ENCODE measurements around the gene AMIGO2.
"Not testable (repeated sequence)": the region's sequence is repeated elsewhere in the genome, so short reads cannot be mapped to it uniquely, and the experiment has no call there.

The AMIGO2 gene

GRCh38 chr12:47071241-47071852 lies 8.4 kb downstream of the AMIGO2 start:
- DNase-seq, result no peak

DNA sequence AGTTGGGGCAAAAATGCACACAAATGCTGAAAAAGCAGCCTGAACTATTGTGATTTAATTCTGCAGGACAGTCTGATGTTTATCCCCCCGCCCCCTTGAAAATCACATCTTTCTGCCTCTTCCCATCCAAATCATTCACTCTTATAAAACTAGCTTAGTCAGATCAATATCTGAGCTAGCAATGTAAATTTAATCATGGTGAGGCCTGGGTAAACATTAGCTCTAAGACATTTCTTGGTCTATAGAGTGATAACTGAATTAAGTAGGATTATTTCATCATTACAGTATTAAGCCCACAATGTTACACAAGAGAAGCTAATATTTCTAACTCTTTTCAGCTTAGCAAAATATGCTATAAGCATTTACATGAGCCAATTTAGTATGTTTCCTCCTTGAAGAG lies 9.4 kb downstream of the AMIGO2 start:
- no peak for DNase-seq

GRCh38 chr12:47068539-47068938 lies 11.2 kb downstream of the AMIGO2 start:
- DNase-seq, result no peak

DNA sequence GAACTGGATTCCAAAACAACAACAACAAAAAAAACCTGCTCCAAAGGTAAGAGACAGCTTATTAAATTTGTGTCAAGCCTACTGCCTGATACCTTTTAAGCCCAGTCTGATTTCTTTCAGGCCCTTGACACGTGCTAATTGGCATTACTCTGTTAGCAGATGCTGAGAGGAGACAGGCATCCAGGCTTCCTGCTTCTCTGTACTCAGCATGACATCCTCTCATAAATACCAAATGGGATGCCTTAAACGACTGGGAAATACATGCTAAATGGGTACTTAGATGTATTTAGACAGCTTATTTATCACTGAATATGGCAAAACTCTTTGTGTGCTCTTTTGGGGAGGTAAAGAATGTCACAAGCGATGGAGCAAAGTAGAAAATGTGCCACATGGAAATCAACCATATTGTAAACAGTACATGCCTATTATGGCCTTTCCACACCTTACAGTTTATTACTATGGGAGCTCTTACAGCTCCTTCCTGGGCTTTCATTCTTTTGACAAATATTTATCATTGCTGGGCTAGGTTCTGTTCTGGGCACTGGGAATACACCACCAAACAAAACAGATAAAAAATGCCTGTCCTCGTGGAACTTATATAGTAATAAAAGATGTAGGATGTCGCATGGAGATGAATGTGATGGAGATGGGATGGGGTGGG lies 11.9 kb downstream of the AMIGO2 start:
- no peak for DNase-seq

- DNase-seq, result no peak
Observed at GRCh38 chr12:47067176-47067575, 12.6 kb downstream of the AMIGO2 start.

- no peak for DNase-seq
Observed at GRCh38 chr12:47066278-47067025, 13.3 kb downstream of the AMIGO2 start.

DNA sequence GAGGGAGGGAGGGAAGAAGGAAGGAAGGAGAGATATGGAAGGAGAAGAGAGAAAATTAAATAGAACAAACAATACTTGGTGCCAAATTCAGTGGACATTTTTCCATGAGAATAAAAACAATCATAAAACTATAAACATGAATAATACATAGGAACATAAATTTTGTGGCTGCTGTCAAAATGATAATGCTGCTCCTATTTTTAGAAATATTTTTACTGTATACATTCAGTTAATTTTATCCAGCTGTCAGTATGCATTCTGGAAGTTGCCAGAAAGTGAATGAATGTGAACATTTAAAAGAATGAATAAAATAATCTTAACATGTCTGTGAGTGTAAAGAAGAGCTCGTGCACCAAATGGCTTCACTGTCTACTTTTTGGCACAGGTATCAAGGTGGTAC lies 14.2 kb downstream of the AMIGO2 start:
- no peak for DNase-seq

- DNase-seq, result not testable (repeated sequence)
Observed at GRCh38 chr12:47058640-47059039, 21.1 kb downstream of the AMIGO2 start.

DNA sequence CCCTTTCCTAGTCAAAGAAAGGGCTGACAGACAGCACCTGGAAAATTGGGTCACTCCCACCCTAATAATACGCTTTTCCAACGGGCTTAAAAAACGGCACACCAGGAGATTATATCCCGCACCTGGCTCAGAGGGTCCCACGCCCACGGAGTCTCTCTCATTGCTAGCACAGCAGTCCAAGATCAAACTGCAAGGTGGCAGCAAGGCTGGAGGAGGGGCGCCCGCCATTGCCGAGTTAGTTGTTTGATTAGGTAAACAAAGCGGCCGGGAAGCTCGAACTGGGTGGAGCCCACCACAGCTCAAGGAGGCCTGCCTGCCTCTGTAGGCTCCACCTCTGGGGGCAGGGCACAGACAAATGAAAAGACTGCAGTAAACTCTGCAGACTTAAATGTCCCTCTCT lies 22.8 kb downstream of the AMIGO2 start:
- not testable (repeated sequence) for DNase-seq

DNA sequence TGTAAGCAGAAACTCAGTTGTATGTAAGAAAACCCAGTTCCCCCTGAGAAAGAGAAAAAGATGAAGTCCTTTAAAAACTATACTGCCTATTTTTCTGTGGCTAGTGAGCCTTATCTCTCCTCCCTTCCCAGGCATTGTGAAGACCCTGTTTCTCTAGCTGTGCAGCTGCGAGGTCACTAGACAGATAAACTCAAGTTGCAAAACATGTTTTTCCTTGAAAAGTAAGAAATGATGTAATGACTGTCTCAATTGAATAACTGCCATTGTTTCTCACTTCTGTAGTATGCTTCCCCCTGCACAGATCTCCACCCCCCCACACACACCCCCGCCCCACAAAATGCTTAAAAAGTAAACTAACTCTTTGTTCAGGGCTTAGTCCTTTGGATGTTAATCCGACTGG lies 23.9 kb downstream of the AMIGO2 start:
- DNase-seq, result not testable (repeated sequence)

DNA sequence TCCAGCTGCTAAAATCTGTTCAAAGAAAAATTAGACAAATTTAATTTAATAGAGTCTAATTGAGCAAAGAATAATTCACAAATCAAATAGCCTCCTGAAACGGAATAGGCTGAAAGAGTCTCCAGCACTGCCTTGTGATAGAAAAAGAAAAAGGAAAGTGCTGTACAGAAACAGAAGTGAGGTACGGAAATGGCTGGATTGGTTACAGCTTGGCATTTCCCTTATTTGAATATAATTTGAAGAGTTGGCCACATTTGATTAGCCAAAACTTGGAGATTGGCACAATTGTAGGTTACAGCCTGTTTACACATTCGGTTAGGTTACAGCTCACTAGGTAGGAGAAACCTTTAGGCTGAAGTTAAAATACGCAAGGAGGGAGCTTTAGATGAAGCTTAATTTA lies 25.1 kb downstream of the AMIGO2 start:
- DNase-seq, result no peak

GRCh38 chr12:47053961-47054360 lies 25.8 kb downstream of the AMIGO2 start:
- no peak for DNase-seq

GRCh38 chr12:47052274-47052673 lies 27.5 kb downstream of the AMIGO2 start:
- DNase-seq, result no peak

DNA sequence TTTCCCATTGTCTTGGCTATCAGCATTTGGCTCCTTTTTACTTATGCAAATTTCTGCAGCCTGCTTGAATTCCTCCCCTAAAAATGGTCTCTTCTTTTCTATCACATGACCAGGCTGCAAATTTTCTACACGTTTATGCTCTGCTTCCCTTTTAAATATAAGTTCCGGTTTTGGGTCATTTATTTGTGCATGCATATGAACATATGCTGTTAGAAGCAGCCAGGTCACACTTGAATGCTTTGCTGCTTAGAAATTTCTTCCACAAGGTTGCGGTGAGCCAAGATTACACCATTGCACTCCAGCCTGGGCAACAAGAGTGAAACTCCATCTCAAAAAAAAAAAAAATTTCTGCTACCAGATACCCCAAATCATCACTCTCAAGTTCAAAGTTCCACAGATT lies 28.5 kb downstream of the AMIGO2 start:
- not testable (repeated sequence) for DNase-seq

- no peak for DNase-seq
Observed at GRCh38 chr12:47048541-47048940, 31.2 kb downstream of the AMIGO2 start.

GRCh38 chr12:47041327-47041726 lies 38.4 kb downstream of the AMIGO2 start:
- DNase-seq, result no peak

DNA sequence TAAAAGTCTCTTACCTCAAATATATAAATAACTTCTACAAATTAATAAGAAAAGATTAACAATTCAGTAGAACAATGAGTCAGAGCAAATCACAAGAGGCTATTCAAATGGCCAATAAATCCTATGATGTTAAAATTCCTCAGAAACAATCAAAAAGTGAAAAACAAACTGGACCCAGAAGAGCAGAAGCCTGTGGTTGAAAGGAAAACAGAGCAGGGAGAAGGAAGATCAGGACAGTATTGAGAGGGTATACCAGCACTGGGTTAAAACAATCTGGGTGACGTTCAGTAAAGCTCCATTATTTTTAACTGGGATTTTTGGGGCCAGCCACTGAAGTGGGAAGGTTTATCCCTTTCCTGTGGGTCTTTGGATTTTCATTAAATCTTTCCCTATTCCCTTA lies 40.0 kb downstream of the AMIGO2 start:
- DNase-seq, result no peak

DNA sequence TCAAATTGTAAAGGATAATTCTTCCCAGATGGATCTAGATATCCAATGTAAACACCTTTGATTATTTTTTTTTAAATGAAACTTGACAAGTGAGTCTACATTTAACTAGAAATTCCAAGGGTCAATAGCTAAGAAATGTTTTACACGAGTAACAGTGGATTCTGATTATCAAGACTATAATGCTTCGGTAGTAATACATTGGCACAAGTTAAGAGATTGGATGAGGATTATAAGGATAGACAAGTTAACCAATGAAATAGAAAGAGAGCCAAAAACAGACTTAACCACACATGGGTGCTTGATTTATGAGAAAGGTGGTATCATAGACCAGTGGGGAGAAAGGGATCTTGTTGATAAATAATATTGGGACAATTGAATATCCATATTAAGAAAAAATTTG lies 40.7 kb downstream of the AMIGO2 start:
- DNase-seq, result no peak

DNA sequence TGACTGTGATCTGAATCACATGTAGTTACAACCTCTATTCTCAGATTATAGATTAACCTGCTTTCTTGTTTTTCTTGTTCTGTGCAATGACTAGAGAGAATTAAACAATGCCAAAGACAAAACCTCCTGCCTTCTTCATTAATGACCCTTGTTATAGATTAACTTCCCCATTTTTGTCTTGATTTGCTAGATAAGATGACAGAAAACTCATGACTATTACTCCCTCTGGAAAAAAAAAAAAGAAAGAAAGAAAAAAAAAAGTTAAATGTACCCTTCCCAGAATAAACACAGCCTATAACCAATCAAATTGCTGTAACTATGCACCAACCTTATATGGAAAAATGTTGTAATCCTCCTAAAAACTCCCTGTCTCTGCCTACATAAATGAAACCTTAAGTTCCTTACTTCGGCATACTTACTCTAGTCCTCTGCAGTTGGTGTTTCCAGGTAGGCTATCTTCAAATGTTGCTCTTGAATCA lies 41.5 kb downstream of the AMIGO2 start:
- DNase-seq, result no peak

DNA sequence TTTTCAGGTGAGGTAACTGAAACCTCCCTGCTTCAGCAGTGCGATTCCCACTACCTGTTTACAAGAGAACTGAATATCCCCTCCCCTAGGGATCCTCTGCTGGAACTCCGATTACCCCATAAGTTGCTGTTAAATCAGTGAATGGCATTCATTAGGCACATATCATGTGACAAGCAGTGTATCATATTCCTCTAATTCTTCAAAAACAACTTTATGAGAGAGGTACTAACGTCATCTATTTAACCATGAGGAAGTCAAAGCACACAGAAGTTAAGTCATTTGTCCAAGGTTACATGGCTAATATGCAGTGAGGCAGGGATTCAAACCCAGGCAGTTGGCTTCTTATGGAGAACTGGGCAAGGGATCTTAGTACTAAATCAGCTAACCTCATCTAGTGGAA lies 44.3 kb downstream of the AMIGO2 start:
- no peak for DNase-seq

DNA sequence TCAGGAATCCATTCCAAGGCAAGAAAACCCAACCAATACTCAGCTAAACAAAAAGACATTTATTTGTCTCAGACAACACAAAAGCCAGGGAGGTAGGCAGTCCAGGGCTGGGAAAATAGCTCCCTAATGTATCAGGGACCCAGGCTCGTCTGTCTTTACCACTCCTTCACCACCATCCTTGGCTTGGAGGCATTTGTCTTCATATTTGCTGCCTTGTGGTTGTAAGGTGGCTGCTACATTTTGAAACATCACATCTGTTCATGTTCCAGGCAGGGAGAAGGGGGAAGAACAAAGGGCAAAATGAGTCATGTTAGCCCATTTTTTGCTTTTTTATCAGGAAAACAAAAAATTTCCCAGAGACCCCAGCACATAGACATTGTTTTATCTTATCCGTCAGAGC lies 45.1 kb downstream of the AMIGO2 start:
- DNase-seq, result no peak

- DNase-seq, result no peak
Observed at GRCh38 chr12:47033789-47034555, 45.8 kb downstream of the AMIGO2 start.

DNA sequence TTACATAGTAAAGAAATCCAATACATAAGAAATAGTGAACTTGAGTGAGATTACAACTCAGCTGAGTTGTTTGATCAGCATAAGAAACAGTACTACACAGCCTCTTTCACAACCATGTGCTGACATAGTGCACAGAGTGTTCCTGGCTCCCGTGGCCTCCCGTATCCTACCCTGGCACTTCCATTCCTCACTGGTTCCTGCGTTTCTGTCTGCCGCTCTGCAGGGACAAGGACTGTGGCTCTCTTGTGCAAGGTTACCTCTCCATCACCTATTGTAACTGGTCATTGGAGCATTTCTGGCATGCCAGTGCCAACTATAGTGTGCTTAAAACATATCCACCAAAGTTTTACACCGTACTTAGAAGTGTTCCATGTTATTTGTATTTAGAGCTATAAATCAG lies 46.7 kb downstream of the AMIGO2 start:
- no peak for DNase-seq
